HepG2 (cell line): ENCODE results near the gene CDYL. TPM values are rescaled to one million over a fixed set of nuclear protein-coding genes. Genes with fewer than 3 reads are reported as not detected.
A peak's percentile ranks its signal among the peaks of the same experiment; 100 is the strongest.

Source experiments
- FOSL1 ChIP-seq: sonication (generic); formaldehyde crosslinking; IDR thresholded peaks from 2 replicates; pipeline ENCODE4 v1.9.0; 2021; ENCODE audit warnings: missing genetic modification reagents, borderline replicate concordance
- MED13 ChIP-seq: sonication (generic); formaldehyde crosslinking; IDR thresholded peaks from 2 replicates; pipeline ENCODE4 v1.5.0; 2020; ENCODE audit warnings: missing genetic modification reagents
- NFATC3 ChIP-seq: sonication (generic); formaldehyde crosslinking; IDR thresholded peaks from 2 replicates; pipeline ENCODE4 v1.5.1; 2020; ENCODE audit warnings: mild to moderate bottlenecking, missing genetic modification reagents
- PRPF4 ChIP-seq: fragments of 200-400 bp; formaldehyde crosslinking; IDR thresholded peaks from 2 replicates; pipeline ENCODE4 v1.6.1; 2016; ENCODE audit warnings: low read length, low read depth; ENCODE audit not compliant: poor library complexity, severe bottlenecking
- TAF15 ChIP-seq: fragments of 200-400 bp; formaldehyde crosslinking; IDR thresholded peaks from one replicate; pipeline ENCODE4 v1.6.1; 2018; ENCODE audit warnings: mild to moderate bottlenecking, low read depth, low read length; ENCODE audit not compliant: poor library complexity, severe bottlenecking
- ZNF570 ChIP-seq: sonication (generic); formaldehyde crosslinking; IDR thresholded peaks from 2 replicates; pipeline ENCODE4 v1.4.0; 2020; ENCODE audit warnings: mild to moderate bottlenecking, missing genetic modification reagents, borderline replicate concordance
- ZNF775 ChIP-seq: sonication (generic); formaldehyde crosslinking; IDR thresholded peaks from 2 replicates; pipeline ENCODE4 v1.4.0; 2020; ENCODE audit warnings: missing genetic modification reagents, mild to moderate bottlenecking, moderate library complexity, borderline replicate concordance
- polyA plus RNA-seq, 8 experiments: library from polyadenylated mRNA; depleted of rRNA in 3 of 8; stranded (reverse) in 7 of 8; unstranded in 1 of 8; fragments of >200 nt; fragmentation: Illumina TruSeq in 4 of 8; extraction: Trizol in 4 of 8; gene quantifications; 2 replicates each; pipeline versions ENCODE4 v1.2.1 to v1.2.3, GENCODE V29; 2011 to 2016; ENCODE audit warnings: low read depth in 4 of 8, missing spikeins in 1 of 8, mixed read lengths in 1 of 8; ENCODE audit not compliant: insufficient read depth in 1 of 8
- total RNA-seq, 5 experiments: library from RNA; depleted of rRNA; stranded (reverse); fragments of >200 nt; fragmentation: Illumina TruSeq; extraction: Trizol; gene quantifications; 2 replicates each; pipeline ENCODE4 v1.2.3, GENCODE V29; 2016; ENCODE audit warnings: low read depth in 1 of 5
- TF ChIP-seq, protein P1 (sequence below), 2 experiments: sonication (generic) in 1 of 2; formaldehyde crosslinking in 1 of 2; IDR thresholded peaks; 2 replicates each; pipeline versions ENCODE4 v1.4.0 to v1.6.1; 2016 to 2020; ENCODE audit warnings: borderline replicate concordance in 1 of 2, low read depth in 1 of 2, mild to moderate bottlenecking in 1 of 2, missing genetic modification reagents in 1 of 2
- TF ChIP-seq, protein P2 (sequence below): IDR thresholded peaks from 2 replicates; pipeline ENCODE4 v1.6.1; 2016; ENCODE audit warnings: low read depth, control low read depth
- TF ChIP-seq, protein P3 (sequence below): sonication (generic); formaldehyde crosslinking; IDR thresholded peaks from 2 replicates; pipeline ENCODE4 v1.4.0; 2020; ENCODE audit warnings: missing genetic modification reagents, mild to moderate bottlenecking, borderline replicate concordance

Gene CDYL
- total and polyA plus RNA-seq, 2 of the 13 experiments (the other 11 are each of a cell fraction or from before 2014, with no cell fraction given): 22.8 to 105 TPM

DNA sequence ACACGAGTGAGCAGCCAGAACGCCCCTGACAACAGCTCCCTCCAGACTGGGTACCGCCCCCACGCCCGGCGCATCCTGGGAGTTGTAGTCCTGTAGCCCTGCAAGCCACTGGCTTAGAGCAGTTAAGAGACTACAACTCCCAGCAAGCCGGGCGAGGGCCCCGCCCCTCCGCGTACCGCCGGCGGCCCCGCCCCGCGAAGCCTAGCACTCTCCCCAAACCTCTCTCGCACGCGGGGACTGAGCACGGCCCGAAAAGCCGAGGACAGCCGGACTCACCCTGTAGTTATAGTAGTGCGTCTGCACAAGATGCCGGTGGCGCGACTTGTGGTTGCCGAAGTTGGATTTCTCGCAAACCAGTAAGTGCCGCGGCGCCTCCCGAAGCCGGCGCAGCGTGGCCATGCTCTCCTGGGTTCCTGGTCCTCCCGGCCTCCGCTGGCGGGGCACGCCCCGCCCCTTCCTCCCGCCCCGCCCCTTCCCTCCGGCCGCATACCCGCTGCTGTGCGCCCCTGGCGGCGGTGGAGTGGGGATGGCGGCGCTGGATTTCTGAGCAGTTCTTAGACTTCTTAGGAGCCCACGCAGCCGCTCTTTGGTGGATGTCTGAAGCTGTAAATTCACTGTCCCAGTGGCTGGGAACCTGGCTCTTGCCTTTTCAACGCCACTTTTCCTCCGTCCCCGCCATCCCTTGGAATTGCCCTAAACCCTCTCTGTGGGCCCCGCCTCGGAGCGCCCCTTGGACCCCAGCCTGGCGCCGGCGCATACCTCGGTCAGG is 227.6 kb downstream of the CDYL start, which contains the start of gene RPP40 (continued):
- TF ChIP-seq, protein P1, sequence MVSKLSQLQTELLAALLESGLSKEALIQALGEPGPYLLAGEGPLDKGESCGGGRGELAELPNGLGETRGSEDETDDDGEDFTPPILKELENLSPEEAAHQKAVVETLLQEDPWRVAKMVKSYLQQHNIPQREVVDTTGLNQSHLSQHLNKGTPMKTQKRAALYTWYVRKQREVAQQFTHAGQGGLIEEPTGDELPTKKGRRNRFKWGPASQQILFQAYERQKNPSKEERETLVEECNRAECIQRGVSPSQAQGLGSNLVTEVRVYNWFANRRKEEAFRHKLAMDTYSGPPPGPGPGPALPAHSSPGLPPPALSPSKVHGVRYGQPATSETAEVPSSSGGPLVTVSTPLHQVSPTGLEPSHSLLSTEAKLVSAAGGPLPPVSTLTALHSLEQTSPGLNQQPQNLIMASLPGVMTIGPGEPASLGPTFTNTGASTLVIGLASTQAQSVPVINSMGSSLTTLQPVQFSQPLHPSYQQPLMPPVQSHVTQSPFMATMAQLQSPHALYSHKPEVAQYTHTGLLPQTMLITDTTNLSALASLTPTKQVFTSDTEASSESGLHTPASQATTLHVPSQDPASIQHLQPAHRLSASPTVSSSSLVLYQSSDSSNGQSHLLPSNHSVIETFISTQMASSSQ (IDR thresholded peaks at IDR 0.05; ENCODE audit: low read depth): no peak
- TF ChIP-seq, protein P1 (CRISPR knock-in tag; IDR thresholded peaks at IDR 0.05; ENCODE audit: borderline replicate concordance): no peak; the same call in 1 of the 2 replicates
- TF ChIP-seq, protein P2, sequence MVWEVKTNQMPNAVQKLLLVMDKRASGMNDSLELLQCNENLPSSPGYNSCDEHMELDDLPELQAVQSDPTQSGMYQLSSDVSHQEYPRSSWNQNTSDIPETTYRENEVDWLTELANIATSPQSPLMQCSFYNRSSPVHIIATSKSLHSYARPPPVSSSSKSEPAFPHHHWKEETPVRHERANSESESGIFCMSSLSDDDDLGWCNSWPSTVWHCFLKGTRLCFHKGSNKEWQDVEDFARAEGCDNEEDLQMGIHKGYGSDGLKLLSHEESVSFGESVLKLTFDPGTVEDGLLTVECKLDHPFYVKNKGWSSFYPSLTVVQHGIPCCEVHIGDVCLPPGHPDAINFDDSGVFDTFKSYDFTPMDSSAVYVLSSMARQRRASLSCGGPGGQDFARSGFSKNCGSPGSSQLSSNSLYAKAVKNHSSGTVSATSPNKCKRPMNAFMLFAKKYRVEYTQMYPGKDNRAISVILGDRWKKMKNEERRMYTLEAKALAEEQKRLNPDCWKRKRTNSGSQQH (CRISPR knock-in tag): no peak; the same call in 1 of the 2 replicates
- TF ChIP-seq MED13 (CRISPR knock-in tag) (peak; percentile 88; the same call in 1 of the 2 replicates), NFATC3 (CRISPR knock-in tag) (peak; percentile 99), ZNF570 (no peak), TAF15 (peak; percentile 38), FOSL1 (peak; percentile 27; the same call in 1 of the 2 replicates), ZNF775 (CRISPR knock-in tag) (peak; percentile 83; the same call in 1 of the 2 replicates), PRPF4 (no peak)
- TF ChIP-seq, protein P3, sequence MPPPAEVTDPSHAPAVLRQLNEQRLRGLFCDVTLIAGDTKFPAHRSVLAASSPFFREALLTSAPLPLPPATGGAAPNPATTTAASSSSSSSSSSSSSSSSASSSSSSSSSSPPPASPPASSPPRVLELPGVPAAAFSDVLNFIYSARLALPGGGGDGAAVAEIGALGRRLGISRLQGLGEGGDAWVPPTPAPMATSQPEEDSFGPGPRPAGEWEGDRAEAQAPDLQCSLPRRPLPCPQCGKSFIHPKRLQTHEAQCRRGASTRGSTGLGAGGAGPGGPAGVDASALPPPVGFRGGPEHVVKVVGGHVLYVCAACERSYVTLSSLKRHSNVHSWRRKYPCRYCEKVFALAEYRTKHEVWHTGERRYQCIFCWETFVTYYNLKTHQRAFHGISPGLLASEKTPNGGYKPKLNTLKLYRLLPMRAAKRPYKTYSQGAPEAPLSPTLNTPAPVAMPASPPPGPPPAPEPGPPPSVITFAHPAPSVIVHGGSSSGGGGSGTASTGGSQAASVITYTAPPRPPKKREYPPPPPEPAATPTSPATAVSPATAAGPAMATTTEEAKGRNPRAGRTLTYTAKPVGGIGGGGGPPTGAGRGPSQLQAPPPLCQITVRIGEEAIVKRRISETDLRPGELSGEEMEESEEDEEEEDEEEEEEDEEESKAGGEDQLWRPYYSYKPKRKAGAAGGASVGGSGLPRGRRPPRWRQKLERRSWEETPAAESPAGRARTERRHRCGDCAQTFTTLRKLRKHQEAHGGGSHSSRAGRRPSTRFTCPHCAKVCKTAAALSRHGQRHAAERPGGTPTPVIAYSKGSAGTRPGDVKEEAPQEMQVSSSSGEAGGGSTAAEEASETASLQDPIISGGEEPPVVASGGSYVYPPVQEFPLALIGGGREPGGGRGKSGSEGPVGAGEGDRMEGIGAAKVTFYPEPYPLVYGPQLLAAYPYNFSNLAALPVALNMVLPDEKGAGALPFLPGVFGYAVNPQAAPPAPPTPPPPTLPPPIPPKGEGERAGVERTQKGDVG (CRISPR knock-in tag): peak; percentile 85; the same call in 1 of the 2 replicates
